HG03159 (cell line): ENCODE measurements around the gene MLANA.
A peak's percentile ranks its signal among the peaks of the same experiment; 100 is the strongest.

Source experiments
- ATAC-seq: cut with Tn5 transposase; IDR thresholded peaks from one replicate; pipeline ENCODE4 v1.9.1; 2021; ENCODE audit warnings: mild to moderate bottlenecking, moderate library complexity; ENCODE audit not compliant: unreplicated experiment

The MLANA gene

GRCh38 chr9:5957166-5957565, 66.5 kb downstream of the MLANA start:
- ATAC-seq: no peak

GRCh38 chr9:5958273-5958672, 67.6 kb downstream of the MLANA start:
- ATAC-seq: peak; percentile 68
